ENCODE measurements around the gene PCDHA2.
"Not testable (repeated sequence)": the region's sequence is repeated elsewhere in the genome, so short reads cannot be mapped to it uniquely, and the experiment has no call there.

Gene PCDHA2

GRCh38 chr5:140794595-140795258 is at the start of gene PCDHA2:
Gene PCDHA2 (plus strand): TSS chr5:140794852.
- peak; percentile 28 for DNase-seq (ENCODE audit: low read depth, low spot score)

- no peak for DNase-seq (ENCODE audit: low read depth, low spot score)
Measured at GRCh38 chr5:140753561-140753960, 41.1 kb upstream of the PCDHA2 start.

DNA sequence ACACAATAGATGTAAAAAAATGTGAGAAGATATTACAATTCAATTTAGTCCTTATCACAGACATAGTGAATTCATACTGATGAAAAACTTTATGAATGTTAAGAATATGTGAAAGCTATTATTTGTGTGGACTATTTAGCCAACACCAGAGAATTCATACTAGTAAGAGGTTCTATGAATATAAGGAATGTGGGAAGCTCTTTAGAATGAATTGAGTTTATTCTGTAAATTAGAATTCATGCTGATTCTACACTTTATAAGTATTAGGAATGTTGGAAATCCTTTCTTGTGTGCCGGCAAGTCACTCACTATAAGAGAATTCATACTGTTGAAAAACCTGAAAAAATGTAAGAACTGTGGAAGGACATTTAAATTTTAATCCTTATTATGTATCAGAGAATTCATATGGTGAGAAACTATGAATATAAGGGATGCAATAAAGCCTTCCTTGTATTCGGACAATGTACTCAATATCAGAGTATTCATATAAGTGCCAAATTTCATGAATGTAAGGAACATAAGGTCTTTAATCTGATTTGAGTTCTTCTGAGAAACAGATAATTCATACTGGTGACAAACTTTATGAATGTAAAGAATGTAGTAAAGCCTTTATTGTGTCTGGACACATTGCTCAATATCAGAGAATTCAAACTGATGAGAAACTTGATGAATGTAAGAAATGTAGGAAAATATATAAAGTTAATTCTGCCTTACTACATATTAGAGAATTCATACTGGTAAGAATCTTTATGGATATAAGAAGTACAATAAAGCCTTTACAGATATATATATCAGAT is 30.3 kb upstream of the PCDHA2 start:
- no peak for DNase-seq (ENCODE audit: low read depth, low spot score)

DNA sequence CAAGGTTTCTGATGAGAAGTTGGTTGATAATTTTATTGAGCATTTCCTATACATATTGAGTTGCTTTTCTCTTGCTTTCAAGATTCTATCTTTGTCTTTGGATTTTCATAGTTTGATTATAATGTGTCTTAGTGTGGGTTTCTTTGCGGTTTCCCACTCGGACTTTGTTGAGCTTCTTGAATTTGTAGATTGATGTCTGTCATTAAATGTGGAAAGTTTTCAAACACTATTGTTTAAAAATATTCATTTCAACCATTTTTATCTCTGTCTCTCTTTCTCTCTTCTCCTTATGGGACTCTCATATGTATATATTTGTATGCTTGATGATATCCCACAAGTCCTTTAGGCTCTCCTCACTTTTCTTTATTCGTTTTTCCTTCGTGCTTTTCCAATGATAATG is 27.2 kb upstream of the PCDHA2 start:
- no peak for DNase-seq (ENCODE audit: low read depth, low spot score)

GRCh38 chr5:140780512-140780911 is 14.1 kb upstream of the PCDHA2 start:
- no peak for DNase-seq (ENCODE audit: low read depth, low spot score)

- no peak for DNase-seq (ENCODE audit: low read depth, low spot score)
Measured at GRCh38 chr5:140785905-140786686, 8.6 kb upstream of the PCDHA2 start, which contains the start of gene PCDHA1. Gene PCDHA1 (plus strand): TSS chr5:140786140.

DNA sequence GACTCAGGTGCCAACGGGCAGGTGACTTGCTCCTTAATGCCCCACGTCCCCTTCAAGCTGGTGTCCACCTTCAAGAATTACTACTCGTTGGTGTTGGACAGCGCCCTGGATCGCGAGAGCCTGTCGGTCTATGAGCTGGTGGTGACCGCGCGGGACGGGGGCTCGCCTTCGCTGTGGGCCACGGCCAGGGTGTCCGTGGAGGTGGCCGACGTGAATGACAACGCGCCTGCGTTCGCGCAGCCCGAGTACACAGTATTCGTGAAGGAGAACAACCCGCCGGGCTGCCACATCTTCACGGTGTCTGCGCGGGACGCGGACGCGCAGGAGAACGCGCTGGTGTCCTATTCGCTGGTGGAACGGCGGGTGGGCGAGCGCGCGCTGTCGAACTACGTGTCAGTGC is 7.2 kb upstream of the PCDHA2 start:
- not testable (repeated sequence) for DNase-seq (ENCODE audit: low read depth, low spot score)

DNA sequence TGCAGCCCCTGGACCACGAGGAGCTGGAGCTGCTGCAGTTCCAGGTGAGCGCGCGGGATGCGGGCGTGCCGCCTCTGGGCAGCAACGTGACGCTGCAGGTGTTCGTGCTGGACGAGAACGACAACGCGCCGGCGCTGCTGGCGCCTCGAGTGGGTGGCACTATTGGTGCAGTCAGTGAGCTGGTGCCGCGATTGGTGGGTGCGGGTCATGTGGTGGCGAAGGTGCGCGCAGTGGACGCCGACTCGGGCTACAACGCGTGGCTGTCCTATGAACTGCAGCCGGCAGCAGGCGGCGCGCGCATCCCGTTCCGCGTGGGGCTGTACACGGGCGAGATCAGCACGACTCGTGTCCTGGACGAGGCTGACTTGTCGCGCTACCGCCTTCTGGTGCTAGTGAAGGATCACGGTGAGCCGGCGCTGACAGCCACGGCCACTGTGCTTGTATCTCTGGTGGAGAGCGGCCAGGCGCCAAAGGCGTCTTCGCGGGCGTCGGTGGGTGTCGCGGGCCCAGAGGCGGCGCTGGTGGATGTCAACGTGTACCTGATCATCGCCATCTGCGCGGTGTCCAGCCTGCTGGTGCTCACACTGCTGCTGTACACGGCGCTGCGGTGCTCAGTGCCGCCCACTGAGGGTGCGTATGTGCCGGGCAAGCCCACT is 6.7 kb upstream of the PCDHA2 start:
- DNase-seq (ENCODE audit: low read depth, low spot score) = not testable (repeated sequence)

GRCh38 chr5:140791089-140791488 is 3.6 kb upstream of the PCDHA2 start:
- DNase-seq (ENCODE audit: low read depth, low spot score) = no peak

GRCh38 chr5:140795259-140795641 is 598 bp downstream of the PCDHA2 start:
- DNase-seq (ENCODE audit: low read depth, low spot score) = peak; percentile 18

- DNase-seq (ENCODE audit: low read depth, low spot score) = not testable (repeated sequence)
Measured at GRCh38 chr5:140796072-140796717, 1.5 kb downstream of the PCDHA2 start.

DNA sequence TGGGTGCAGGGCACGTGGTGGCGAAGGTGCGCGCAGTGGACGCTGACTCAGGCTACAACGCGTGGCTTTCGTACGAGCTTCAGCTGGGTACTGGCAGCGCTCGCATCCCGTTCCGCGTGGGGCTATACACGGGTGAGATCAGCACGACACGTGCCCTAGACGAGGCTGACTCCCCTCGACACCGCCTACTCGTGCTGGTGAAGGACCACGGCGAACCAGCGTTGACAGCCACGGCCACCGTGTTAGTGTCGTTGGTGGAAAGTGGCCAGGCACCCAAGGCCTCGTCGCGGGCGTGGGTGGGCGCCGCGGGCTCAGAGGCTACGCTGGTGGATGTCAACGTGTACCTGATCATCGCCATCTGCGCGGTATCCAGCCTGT is 2.1 kb downstream of the PCDHA2 start:
- DNase-seq (ENCODE audit: low read depth, low spot score) = no peak

DNA sequence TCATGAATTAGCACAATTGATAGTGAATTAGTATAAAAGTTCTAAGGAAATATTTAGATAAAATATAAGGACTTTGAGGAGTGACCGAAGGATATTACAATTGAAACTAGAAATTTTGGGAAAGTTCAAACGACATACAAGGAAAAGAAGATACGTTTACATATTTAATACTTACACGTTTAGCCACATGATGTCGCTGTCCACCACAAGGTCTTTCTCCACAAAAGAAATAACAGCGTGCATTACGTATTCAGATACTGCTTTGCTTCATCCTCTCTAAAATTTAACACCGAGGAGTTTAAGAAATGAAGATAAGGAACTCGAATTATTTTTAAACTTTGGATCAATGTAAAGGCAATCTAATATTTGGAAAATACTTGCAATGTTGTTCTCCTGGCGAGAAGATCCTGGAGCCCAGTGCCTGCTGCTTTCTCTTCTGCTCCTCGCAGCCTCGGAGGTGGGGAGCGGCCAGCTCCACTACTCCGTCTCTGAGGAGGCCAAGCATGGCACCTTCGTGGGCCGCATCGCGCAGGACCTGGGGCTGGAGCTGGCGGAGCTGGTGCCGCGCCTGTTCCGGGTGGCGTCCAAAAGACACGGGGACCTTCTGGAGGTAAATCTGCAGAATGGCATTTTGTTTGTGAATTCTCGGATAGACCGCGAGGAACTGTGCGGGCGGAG is 6.3 kb downstream of the PCDHA2 start, which contains the start of gene PCDHA3:
TSS of gene PCDHA3 (plus strand) at position 242 of the 678 bp plus-strand sequence.
- no peak for DNase-seq (ENCODE audit: low read depth, low spot score)

GRCh38 chr5:140801494-140801841 is 6.8 kb downstream of the PCDHA2 start:
- no peak for DNase-seq (ENCODE audit: low read depth, low spot score)

GRCh38 chr5:140802381-140802780 is 7.7 kb downstream of the PCDHA2 start:
- DNase-seq (ENCODE audit: low read depth, low spot score) = not testable (repeated sequence)

- no peak for DNase-seq (ENCODE audit: low read depth, low spot score)
Measured at GRCh38 chr5:140802781-140803271, 8.2 kb downstream of the PCDHA2 start.

DNA sequence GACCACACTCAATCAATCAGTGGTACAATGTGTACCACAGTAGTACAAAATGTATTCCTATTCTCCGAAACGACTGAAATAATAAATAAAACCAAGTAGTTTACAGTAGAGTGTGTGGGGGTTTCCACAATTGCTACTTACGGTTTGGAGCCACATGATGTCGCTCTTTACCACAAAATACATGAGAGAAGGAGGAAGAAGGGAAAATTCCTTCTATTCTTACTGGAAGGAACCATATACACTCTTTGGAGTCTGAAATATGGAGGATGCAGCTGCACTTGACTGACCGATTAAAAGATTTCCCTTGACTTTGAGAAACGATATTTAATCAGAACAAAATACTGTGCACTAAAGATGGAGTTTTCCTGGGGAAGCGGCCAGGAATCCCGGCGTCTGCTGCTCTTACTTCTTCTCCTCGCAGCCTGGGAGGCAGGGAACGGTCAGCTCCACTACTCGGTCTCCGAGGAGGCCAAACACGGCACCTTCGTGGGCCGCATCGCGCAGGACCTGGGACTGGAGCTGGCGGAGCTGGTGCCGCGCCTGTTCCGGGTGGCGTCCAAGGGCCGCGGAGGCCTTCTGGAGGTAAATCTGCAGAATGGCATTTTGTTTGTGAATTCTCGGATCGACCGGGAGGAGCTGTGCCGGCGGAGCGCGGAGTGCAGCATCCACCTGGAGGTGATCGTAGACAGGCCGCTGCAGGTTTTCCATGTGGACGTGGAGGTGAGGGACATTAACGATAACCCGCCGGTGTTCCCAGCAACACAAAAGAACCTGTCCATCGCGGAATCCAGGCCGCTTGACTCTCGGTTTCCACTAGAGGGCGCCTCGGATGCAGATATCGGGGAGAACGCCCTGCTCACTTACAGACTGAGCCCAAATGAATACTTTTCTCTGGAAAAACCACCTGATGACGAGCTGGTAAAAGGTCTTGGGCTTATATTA is 12.5 kb downstream of the PCDHA2 start, which contains the start of gene PCDHA4:
TSS of gene PCDHA4 (plus strand) at position 235 of the 942 bp plus-strand sequence.
- peak; percentile 85 for DNase-seq (ENCODE audit: low read depth, low spot score)

DNA sequence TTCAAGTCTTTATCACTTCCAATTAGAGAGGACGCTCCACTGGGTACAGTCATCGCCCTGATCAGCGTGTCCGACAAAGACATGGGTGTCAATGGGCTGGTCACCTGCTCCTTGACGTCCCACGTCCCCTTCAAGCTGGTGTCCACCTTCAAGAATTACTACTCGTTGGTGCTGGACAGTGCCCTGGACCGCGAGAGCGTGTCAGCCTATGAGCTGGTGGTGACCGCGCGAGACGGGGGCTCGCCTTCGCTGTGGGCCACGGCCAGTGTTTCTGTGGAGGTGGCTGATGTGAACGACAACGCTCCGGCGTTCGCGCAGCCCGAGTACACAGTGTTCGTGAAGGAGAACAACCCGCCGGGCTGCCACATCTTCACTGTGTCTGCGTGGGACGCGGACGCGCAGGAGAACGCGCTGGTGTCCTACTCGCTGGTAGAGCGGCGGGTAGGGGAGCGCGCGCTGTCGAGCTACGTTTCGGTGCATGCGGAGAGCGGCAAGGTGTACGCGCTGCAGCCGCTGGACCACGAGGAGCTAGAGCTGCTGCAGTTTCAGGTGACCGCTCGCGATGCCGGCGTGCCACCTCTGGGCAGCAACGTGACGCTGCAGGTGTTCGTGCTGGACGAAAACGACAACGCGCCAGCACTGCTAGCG is 13.7 kb downstream of the PCDHA2 start:
- not testable (repeated sequence) for DNase-seq (ENCODE audit: low read depth, low spot score)

- DNase-seq (ENCODE audit: low read depth, low spot score) = no peak
Measured at GRCh38 chr5:140808889-140809291, 14.2 kb downstream of the PCDHA2 start.

Measured in ELF-1 (cell line).